K562 (cell line): Measurements from ENCODE around the gene CAMK1D. TPM values are rescaled to one million over a fixed set of nuclear protein-coding genes. Genes with fewer than 3 reads are reported as not detected.

Experiments used
- ATAC-seq: fragments of 200-7000 bp; cut with Tn5 transposase; 3 replicates; pipeline ENCODE4 v1.9.1; 2020; ENCODE audit warnings: moderate library complexity
- BruUV-seq: library from RNA; stranded (reverse); fragments of 400-500 nt; replicated peaks from 2 replicates; lab custom pipeline; 2021; lab: Mats Ljungman, UMichigan
- CTCF ChIA-PET: fragments of 300-600 bp; formaldehyde crosslinking; extraction: SDS; loops from one replicate; lab custom pipeline; 2021; ENCODE audit warnings: low intra/inter-chr PET ratio; lab: Yijun Ruan, JAX
- POLR2A ChIA-PET: fragments of 300-600, 350-650 bp; sonication (Branson Sonifier 250); formaldehyde crosslinking; extraction: SDS; loops from one replicate; lab custom pipeline; 2021; ENCODE audit warnings: antibody characterized with exemption, inconsistent platforms; lab: Yijun Ruan, JAX
- DNase-seq, 4 experiments: peaks; one replicate each; pipeline versions ENCODE4 v3.0.0 to v3.0.0-alpha.2; 2011 to 2018; ENCODE audit warnings: low spot score in 3 of 4, mixed read lengths in 3 of 4; ENCODE audit errors: extremely low read depth in 1 of 4
- FAIRE-seq: peaks from 2 replicates; lab custom pipeline; 2011; peaks lifted over from hg19 to GRCh38; lab: Jason Lieb, UNC
- H2AFZ ChIP-seq: 2 replicates; pipeline ENCODE4 v1.6.0; 2011; ENCODE audit warnings: low read depth, low read length, control low read depth, inconsistent platforms
- H3K27ac ChIP-seq: fragments of 200-600 bp; 3 replicates; pipeline ENCODE4 v1.8.0; 2011; ENCODE audit warnings: low read depth, mild to moderate bottlenecking, control low read depth, inconsistent platforms, low read length, moderate library complexity, mixed read lengths; ENCODE audit errors: extremely low read depth
- H3K27me3 ChIP-seq, 2 experiments: fragments of 300-600 bp in 1 of 2; 2 replicates in 1 of 2; 3 replicates in 1 of 2; pipeline versions ENCODE4 v1.6.0 to v1.8.0; 2011; ENCODE audit warnings: inconsistent platforms in 2 of 2, low read length in 2 of 2, mild to moderate bottlenecking in 1 of 2, mixed read lengths in 1 of 2, moderate library complexity in 1 of 2; ENCODE audit not compliant: control insufficient read depth in 2 of 2, insufficient read depth in 2 of 2
- H3K36me3 ChIP-seq: fragments of 300-600 bp; 3 replicates; pipeline ENCODE4 v1.8.0; 2011; ENCODE audit warnings: mild to moderate bottlenecking, low read length, inconsistent platforms; ENCODE audit not compliant: control insufficient read depth, insufficient read depth
- H3K4me1 ChIP-seq, 2 experiments: fragments of 200-600 bp in 1 of 2; replicated peaks in 1 of 2; 2 replicates in 1 of 2; 3 replicates in 1 of 2; pipeline versions ENCODE4 v1.5.1 to v1.8.0; 2011; ENCODE audit warnings: inconsistent platforms in 2 of 2, low read length in 2 of 2, mild to moderate bottlenecking in 1 of 2, mixed read lengths in 1 of 2, moderate library complexity in 1 of 2; ENCODE audit not compliant: control insufficient read depth in 2 of 2, insufficient read depth in 2 of 2
- H3K4me2 ChIP-seq: 2 replicates; pipeline ENCODE4 v1.6.1; 2011; ENCODE audit warnings: low read length, control low read depth, inconsistent platforms, mixed read lengths; ENCODE audit not compliant: insufficient read depth
- H3K4me3 ChIP-seq: fragments of 200-600 bp; sonication (generic), shearing (Covaris generic); 2 replicates; pipeline ENCODE4 v1.5.1; 2016; ENCODE audit warnings: control low read depth, inconsistent platforms
- H3K79me2 ChIP-seq: fragments of 200-600 bp; 3 replicates; pipeline ENCODE4 v1.8.0; 2011; ENCODE audit warnings: low read length, inconsistent platforms; ENCODE audit not compliant: control insufficient read depth, insufficient read depth
- H3K9ac ChIP-seq, 2 experiments: 2 replicates each; pipeline versions ENCODE4 v1.6.0 to v1.6.1; 2011; ENCODE audit warnings: low read depth in 2 of 2, low read length in 2 of 2, control low read depth in 1 of 2, inconsistent platforms in 1 of 2, mild to moderate bottlenecking in 1 of 2, mixed read lengths in 1 of 2; ENCODE audit not compliant: insufficient read depth in 1 of 2
- H3K9me1 ChIP-seq: one replicate; pipeline ENCODE4 v1.6.0; 2011; ENCODE audit warnings: inconsistent platforms, mild to moderate bottlenecking, low read length, moderate library complexity; ENCODE audit not compliant: control insufficient read depth, insufficient read depth
- H3K9me3 ChIP-seq: replicated peaks from 2 replicates; pipeline ENCODE4 v1.5.1; 2011; ENCODE audit warnings: low read depth, low read length, inconsistent platforms; ENCODE audit not compliant: control insufficient read depth, insufficient read depth
- H4K20me1 ChIP-seq: replicated peaks from 2 replicates; pipeline ENCODE4 v1.6.1; 2011; ENCODE audit warnings: low read length, inconsistent platforms, mixed read lengths; ENCODE audit not compliant: control insufficient read depth, insufficient read depth
- E2F4 ChIP-seq: sonication (generic); formaldehyde crosslinking; IDR thresholded peaks from 2 replicates; pipeline ENCODE4 v1.8.0; 2022; ENCODE audit warnings: mild to moderate bottlenecking, low read depth, missing genetic modification reagents
- MGA ChIP-seq: fragments of 450-650 bp; IDR thresholded peaks from 2 replicates; pipeline ENCODE4 v1.6.1; 2016; ENCODE audit warnings: mild to moderate bottlenecking, moderate library complexity
- NCOA6 ChIP-seq: fragments of 450-650 bp; IDR thresholded peaks from 2 replicates; pipeline ENCODE4 v1.6.1; 2017; ENCODE audit warnings: mild to moderate bottlenecking
- ZNF77 ChIP-seq: fragments of 250-450 bp; sonication (Bioruptor Pico); IDR thresholded peaks from 2 replicates; pipeline ENCODE4 v1.5.0; 2020
- ZNF780A ChIP-seq: fragments of 250-450 bp; sonication (Bioruptor Pico); IDR thresholded peaks from 2 replicates; pipeline ENCODE4 v1.5.0; 2021; ENCODE audit warnings: mild to moderate bottlenecking
- ZNF830 ChIP-seq: fragments of 250-450 bp; sonication (Bioruptor Pico); IDR thresholded peaks from 2 replicates; pipeline ENCODE4 v1.5.0; 2021; ENCODE audit warnings: mild to moderate bottlenecking
- WGBS: fragments of 100-300 bp; shearing (Covaris generic); methylation state at CpG from one replicate; pipeline ENCODE4 v1.1.6; 2016; ENCODE audit warnings: low coverage, mixed read lengths; ENCODE audit not compliant: insufficient coverage; ENCODE audit errors: missing lambda C conversion rate; 5-methylcytosine and 5-hydroxymethylcytosine counted together
- in situ Hi-C: fragments of 300-500 bp; cut with MboI; formaldehyde crosslinking; loops from 4 replicates; pipeline ENCODE4 v1.15.0; 2018; ENCODE audit warnings: inconsistent platforms, mixed read lengths
- intact Hi-C: fragments of 100-400 bp; cut with micrococcal nuclease; formaldehyde crosslinking; loops from 2 replicates; pipeline ENCODE4 v1.14.2; 2022
- polyA plus RNA-seq, 8 experiments: library from polyadenylated mRNA; depleted of rRNA in 4 of 8; stranded (reverse) in 5 of 8; unstranded in 3 of 8; fragments of >200 nt; fragmentation: Nextera tagmentation in 2 of 8; fragmentation: Illumina TruSeq in 1 of 8; extraction: Ambion mirVana in 2 of 8; extraction: Trizol in 1 of 8; gene quantifications; 2 replicates each; pipeline versions ENCODE4 v1.2.1 to v1.2.3, GENCODE V29; 2011 to 2014; ENCODE audit warnings: inconsistent platforms in 1 of 8, missing spikeins in 1 of 8
- total RNA-seq, 7 experiments: library from RNA; depleted of rRNA in 6 of 7; stranded (reverse); fragments of >200 nt in 6 of 7; fragmentation: Illumina TruSeq in 2 of 7; extraction: Trizol in 2 of 7; gene quantifications; 2 replicates each; pipeline versions ENCODE4 v1.2.1 to v1.2.3, GENCODE V29; 2011 to 2021; ENCODE audit warnings: low replicate concordance in 1 of 7

CAMK1D gene
- total and polyA plus RNA-seq, 9 of the 15 experiments (the other 6 are each of a cell fraction or from before 2014, with no cell fraction given): 0.12 to 0.24 (median 0.20) TPM; not detected in 5

- Histone ChIP-seq H2AFZ (no peak overlapping the region), H3K4me1 (no peaks in the 10 kb centered on the region; a peak in 1 of 5 replicates), H3K36me3 (no peaks in the 10 kb centered on the region), H3K4me3 (no peak overlapping the region), H3K27me3 (peaks cover 19 to 37% of the 10 kb centered on the region in 2 experiments; a peak in 4 of 5 replicates), H3K9ac (no peak overlapping the region), H3K79me2 (no peaks in the 10 kb centered on the region), H3K9me1 (no peaks in the 10 kb centered on the region), H3K9me3 (no peaks in the 10 kb centered on the region), H3K4me2 (no peak overlapping the region), H3K27ac (no peak overlapping the region), H4K20me1 (no peaks in the 10 kb centered on the region)
- CTCF ChIA-PET: no interaction called here
- POLR2A ChIA-PET: interaction anchor here (1.6 kb wide), 1 partner anchor 16 kb away, joined by 3 read pairs; no protein-coding TSS in a partner anchor
- TF ChIP-seq MGA: no peak
- no peak for TF ChIP-seq ZNF77 (CRISPR knock-in tag)
- TF ChIP-seq NCOA6: no peak
- no peak for TF ChIP-seq ZNF780A
- TF ChIP-seq E2F4 (CRISPR knock-in tag): no peak
- TF ChIP-seq ZNF830 (CRISPR knock-in tag): no peak
- no TSS peak for BruUV-seq
- no peak for DNase-seq
- intact Hi-C loops: no loop called here
- in situ Hi-C loops: no loop called here
- WGBS: under 1% methylated on average over 12 of the region's 12 CpGs
- no peak for ATAC-seq
- no peak for FAIRE-seq
Measured at GRCh38 chr10:12639996-12640944, 290.9 kb downstream of the CAMK1D start.
